ENCODE results near the gene CTSZ. TPM values are rescaled to one million over a fixed set of nuclear protein-coding genes. Genes with fewer than 3 reads are reported as not detected.

CTSZ gene
- total and polyA plus RNA-seq, 2 of the 8 experiments (the other 6 are each of a cell fraction or from before 2014, with no cell fraction given), result 32.8 to 34.0 TPM

- Histone ChIP-seq H3K4me2 (ENCODE audit: insufficient read depth in 1 of 2, low read depth in 2 of 2, low read length in 2 of 2) (no peak overlapping the region), H3K79me2 (ENCODE audit: control insufficient read depth in 1 of 2, insufficient read depth in 2 of 2, low read length in 2 of 2) (peaks cover 11 to 35% of the 10 kb centered on the region in 2 experiments; a peak in 3 of 4 replicates), H3K4ac (replicated peaks; ENCODE audit: insufficient read length, low read depth, low read length) (no peak overlapping the region), H3K23ac (ENCODE audit: insufficient read length) (no peak overlapping the region), H2AFZ (ENCODE audit: low read length) (no peak overlapping the region), H3K14ac (ENCODE audit: insufficient read length) (no peak overlapping the region), H4K5ac (ENCODE audit: insufficient read length, low read depth, low read length) (no peak overlapping the region), H3K27me3 (replicated peaks in 1 of 4; ENCODE audit: control insufficient read depth in 3 of 4, extremely low read depth in 1 of 4, insufficient read depth in 3 of 4, low read length in 3 of 4) (no peaks in the 10 kb centered on the region), H4K91ac (replicated peaks; ENCODE audit: insufficient read length, low read length) (no peak overlapping the region), H4K8ac (ENCODE audit: extremely low read depth, insufficient read depth, low read length) (no peak overlapping the region), H3K18ac (ENCODE audit: extremely low read depth, low read length) (no peak overlapping the region), H2BK5ac (ENCODE audit: low read depth, low read length) (no peak overlapping the region), H2BK12ac (ENCODE audit: low read depth, low read length) (no peak overlapping the region), H2BK20ac (ENCODE audit: low read length) (no peak overlapping the region), H3K23me2 (ENCODE audit: low read depth, low read length) (peaks cover 2% of the 10 kb centered on the region; the same call in 1 of the 2 replicates), H3K4me3 (ENCODE audit: extremely low read depth in 1 of 4, insufficient read depth in 2 of 4, low read depth in 3 of 4, low read length in 4 of 4) (no peak overlapping the region; a peak in 1 of 8 replicates), H2BK120ac (replicated peaks; ENCODE audit: low read depth, low read length) (no peak overlapping the region), H4K20me1 (replicated peaks in 1 of 2; ENCODE audit: control insufficient read depth in 1 of 2, insufficient read depth in 2 of 2, low read length in 2 of 2) (peaks cover 0 to 2% of the 10 kb centered on the region in 2 experiments), H3K9me3 (ENCODE audit: insufficient read depth in 2 of 2, low read depth in 1 of 2, low read length in 1 of 2) (no peaks in the 10 kb centered on the region; a peak in 1 of 4 replicates), H2BK15ac (ENCODE audit: low read length) (no peak overlapping the region), H3K36me3 (ENCODE audit: control insufficient read depth in 2 of 4, insufficient read depth in 4 of 4, low read length in 3 of 4) (peaks cover 0 to 16% (median 4%) of the 10 kb centered on the region in 4 experiments; a peak in 4 of 8 replicates), H3K9ac (replicated peaks in 1 of 4; ENCODE audit: extremely low read depth in 1 of 4, low read depth in 3 of 4, low read length in 3 of 4) (no peak overlapping the region), H3K56ac (replicated peaks; ENCODE audit: insufficient read length, low read depth, low read length) (no peak overlapping the region), H3K27ac (ENCODE audit: low read depth, low read length) (no peak overlapping the region), H3K4me1 (replicated peaks in 1 of 4; ENCODE audit: control insufficient read depth in 3 of 4, insufficient read depth in 4 of 4, low read length in 3 of 4) (peaks cover 0 to 4% (median 0%) of the 10 kb centered on the region in 4 experiments; a peak in 1 of 7 replicates), H2AK5ac (ENCODE audit: low read depth, low read length) (no peak overlapping the region), H3K79me1 (ENCODE audit: low read depth, low read length) (no peaks in the 10 kb centered on the region; the same call in 1 of the 2 replicates)
- no peak for FAIRE-seq
- WGBS, 2 experiments (ENCODE audit: extremely low coverage in 1 of 2, insufficient coverage in 1 of 2, insufficient read length in 1 of 2, insufficient replicate concordance in 2 of 2, low coverage in 1 of 2, low lambda C conversion rate in 2 of 2, missing lambda C conversion rate in 1 of 2), result 84% methylated on average over 5 of the region's 5 CpGs; no CpG with 5 or more reads in 1 of the 2 experiments
- no peak for DNase-seq (ENCODE audit: low read depth in 1 of 2, low spot score in 2 of 2)
- ChIA-PET CTCF (ENCODE audit: partially characterized antibody) (interaction anchor here (0.8 to 1.0 kb wide), 2 partner anchors 81 to 415 kb away, joined by 3 read pairs; no protein-coding TSS in a partner anchor), POLR2A (ENCODE audit: partially characterized antibody) (interaction anchor here (1.4 to 1.6 kb wide), 2 partner anchors 8 to 10 kb away, joined by 3 to 4 read pairs; partner anchors contain the start of gene ATP5F1E)
- TF ChIP-seq HDAC2 (IDR thresholded peaks at IDR 0.05; ENCODE audit: borderline replicate concordance in 1 of 2, low read depth in 2 of 2, low read length in 2 of 2) (no peak), E2F6 (IDR thresholded peaks at IDR 0.05) (no peak), CTBP2 (IDR thresholded peaks at IDR 0.05; ENCODE audit: borderline replicate concordance, insufficient read depth, insufficient read length, low read length) (no peak), POLR2AphosphoS5 (IDR thresholded peaks at IDR 0.05; ENCODE audit: low read depth, low read length) (no peak), SIRT6 (IDR thresholded peaks at IDR 0.05; ENCODE audit: low read length) (no peak), SP4 (IDR thresholded peaks at IDR 0.05; ENCODE audit: low read length) (no peak), RXRA (IDR thresholded peaks at IDR 0.05; ENCODE audit: insufficient read depth, low read depth, low read length) (no peak), TAF7 (optimal IDR thresholded peaks at IDR 0.05; ENCODE audit: borderline replicate concordance, low read depth, low read length) (no peak), SUZ12 (IDR thresholded peaks at IDR 0.05; ENCODE audit: low read length) (no peak), BRCA1 (IDR thresholded peaks at IDR 0.05; ENCODE audit: low read depth, low read length) (no peak), TCF12 (IDR thresholded peaks at IDR 0.05; ENCODE audit: low read depth, low read length) (no peak), JUN (IDR thresholded peaks at IDR 0.05; ENCODE audit: low read depth, low read length) (no peak), BACH1 (IDR thresholded peaks at IDR 0.05; ENCODE audit: low read length) (no peak)
Observed at GRCh38 chr20:59040667-59041066, 33.6 kb upstream of the CTSZ start.

Measured in H1 (cell line).